ENCODE results near the gene OR4M1.
"Not testable (repeated sequence)": the region's sequence is repeated elsewhere in the genome, so short reads cannot be mapped to it uniquely, and the experiment has no call there.

OR4M1 gene

DNA sequence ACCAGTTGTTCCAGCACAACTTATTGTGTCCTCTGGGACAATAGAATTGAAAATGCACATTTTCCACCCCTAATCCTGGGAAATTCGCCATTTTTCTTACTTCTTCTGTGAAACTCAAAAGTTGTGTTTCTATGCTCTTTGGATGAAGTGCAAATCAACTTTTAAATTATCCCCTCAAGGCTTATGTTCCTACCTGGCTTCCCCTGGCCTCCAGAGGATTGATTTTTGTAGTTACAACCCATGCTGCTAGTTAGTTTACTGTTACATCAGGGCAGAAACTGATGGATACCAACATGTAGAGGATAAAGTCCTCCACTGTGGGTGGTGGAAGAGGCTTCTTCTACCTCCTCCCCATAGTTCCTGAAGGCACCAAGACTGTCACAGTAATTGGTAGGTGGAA lies at the start of gene OR4M1:
TSS of gene OR4M1 (plus strand) at position 301 of the 400 bp plus-strand sequence. CDS start 6,819 bp downstream, outside the sequence.
- H3K27ac ChIP-seq (ENCODE audit: low read depth, low read length); H3K36me3 ChIP-seq (ENCODE audit: control insufficient read depth, insufficient read depth, low read length); H3K4me3 ChIP-seq (ENCODE audit: low read depth, low read length); H3K27me3 ChIP-seq (ENCODE audit: control insufficient read depth, insufficient read depth, low read length); H3K4me1 ChIP-seq (ENCODE audit: control insufficient read depth, insufficient read depth, low read length); H3K9ac ChIP-seq (ENCODE audit: low read length): not testable (repeated sequence)
- peaks cover 29% of the 10 kb centered on the region; the same call in 1 of the 2 replicates for H3K9me3 ChIP-seq (ENCODE audit: control insufficient read depth, insufficient read depth, low read depth, low read length)

DNA sequence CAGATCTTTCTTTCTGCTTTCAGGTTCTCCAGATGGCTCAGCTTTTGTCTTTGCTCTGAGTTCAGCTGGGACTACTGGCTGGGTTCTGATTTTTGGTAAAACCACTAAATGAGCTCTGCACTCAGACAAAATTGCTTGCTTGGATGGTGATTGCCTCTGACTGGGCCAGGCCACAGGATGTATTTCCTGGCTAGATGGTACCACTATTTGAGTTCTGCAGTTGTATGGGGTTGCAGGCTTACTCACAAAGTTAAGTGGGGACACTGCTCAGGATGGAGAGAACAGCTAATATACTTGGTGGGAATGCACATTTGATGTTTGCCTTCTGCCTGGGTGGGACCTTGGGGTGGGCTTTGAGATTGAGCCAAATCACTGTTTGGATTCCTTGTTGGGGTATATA lies 43.9 kb upstream of the OR4M1 start:
- H3K27ac ChIP-seq (ENCODE audit: low read depth, low read length), result no peak overlapping the region
- H3K36me3 ChIP-seq (ENCODE audit: control insufficient read depth, insufficient read depth, low read length), result no peaks in the 10 kb centered on the region
- H3K9me3 ChIP-seq (ENCODE audit: control insufficient read depth, insufficient read depth, low read depth, low read length), result peaks cover 32% of the 10 kb centered on the region; the same call in 1 of the 2 replicates
- no peaks in the 10 kb centered on the region for H3K4me1 ChIP-seq (ENCODE audit: control insufficient read depth, insufficient read depth, low read length)
- no peak overlapping the region for H3K9ac ChIP-seq (ENCODE audit: low read length)
- H3K27me3 ChIP-seq (ENCODE audit: control insufficient read depth, insufficient read depth, low read length), result no peaks in the 10 kb centered on the region
- no peak overlapping the region for H3K4me3 ChIP-seq (ENCODE audit: low read depth, low read length)

- Histone ChIP-seq H3K9me3 (ENCODE audit: control insufficient read depth, insufficient read depth, low read depth, low read length) (peaks cover 33% of the 10 kb centered on the region; the same call in 1 of the 2 replicates), H3K27ac (ENCODE audit: low read depth, low read length) (no peak overlapping the region), H3K4me1 (ENCODE audit: control insufficient read depth, insufficient read depth, low read length) (no peaks in the 10 kb centered on the region), H3K36me3 (ENCODE audit: control insufficient read depth, insufficient read depth, low read length) (no peaks in the 10 kb centered on the region), H3K4me3 (ENCODE audit: low read depth, low read length) (no peak overlapping the region), H3K9ac (ENCODE audit: low read length) (no peak overlapping the region), H3K27me3 (ENCODE audit: control insufficient read depth, insufficient read depth, low read length) (no peaks in the 10 kb centered on the region)
Observed at GRCh38 chr14:19729763-19730162, 43.5 kb upstream of the OR4M1 start.

DNA sequence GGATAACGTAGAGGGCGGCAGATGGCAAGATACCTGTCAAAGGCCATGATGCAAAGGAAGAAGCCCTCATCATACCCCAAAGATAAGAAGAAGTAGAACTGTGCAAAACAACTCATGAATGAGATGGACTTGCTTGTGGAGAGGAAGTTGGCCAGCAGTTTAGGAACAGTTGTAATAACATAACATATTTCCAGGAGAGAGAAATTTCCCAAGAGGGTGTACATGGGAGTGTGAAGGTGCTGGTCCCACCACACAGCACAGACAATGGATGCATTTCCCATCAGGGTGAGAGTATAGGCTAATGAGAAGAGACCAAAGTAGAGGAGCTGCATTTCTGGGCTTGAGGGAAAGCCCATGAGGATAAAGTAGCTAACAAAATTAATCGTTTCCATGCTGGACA lies 39.4 kb upstream of the OR4M1 start:
- not testable (repeated sequence) for H3K36me3 ChIP-seq (ENCODE audit: control insufficient read depth, insufficient read depth, low read length); H3K27ac ChIP-seq (ENCODE audit: low read depth, low read length); H3K27me3 ChIP-seq (ENCODE audit: control insufficient read depth, insufficient read depth, low read length); H3K4me1 ChIP-seq (ENCODE audit: control insufficient read depth, insufficient read depth, low read length); H3K4me3 ChIP-seq (ENCODE audit: low read depth, low read length); H3K9ac ChIP-seq (ENCODE audit: low read length)
- H3K9me3 ChIP-seq (ENCODE audit: control insufficient read depth, insufficient read depth, low read depth, low read length), result peaks cover 28% of the 10 kb centered on the region; the same call in 1 of the 2 replicates

DNA sequence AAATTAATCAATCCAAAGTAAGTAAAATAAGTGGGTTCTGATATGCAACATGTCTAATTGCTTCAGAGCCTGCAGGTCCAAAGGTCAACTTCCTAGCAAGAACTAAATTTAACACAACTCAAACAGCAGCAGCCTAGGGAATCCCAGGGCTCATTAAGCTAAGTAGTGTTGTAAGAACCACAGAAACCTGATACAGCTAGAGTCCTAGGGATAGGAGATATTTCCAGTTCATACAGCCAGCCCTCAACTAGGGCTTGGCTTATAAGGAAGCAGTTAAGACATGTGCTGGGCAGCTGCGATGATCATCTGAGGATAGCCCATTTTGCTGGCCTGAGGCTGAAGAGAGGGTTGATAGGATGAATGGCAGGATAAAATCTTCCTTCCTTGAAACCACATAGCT lies 30.0 kb upstream of the OR4M1 start, which contains the start of gene OR4Q3:
TSS of gene OR4Q3 (plus strand) at position 316 of the 400 bp plus-strand sequence.
- H3K27ac ChIP-seq (ENCODE audit: low read depth, low read length), result no peak within 1 kb of the TSS
- no peaks in the 10 kb centered on the region for H3K36me3 ChIP-seq (ENCODE audit: control insufficient read depth, insufficient read depth, low read length)
- H3K9me3 ChIP-seq (ENCODE audit: control insufficient read depth, insufficient read depth, low read depth, low read length), result peaks cover 25% of the 10 kb centered on the region; the same call in 1 of the 2 replicates
- no peaks in the 10 kb centered on the region for H3K4me1 ChIP-seq (ENCODE audit: control insufficient read depth, insufficient read depth, low read length)
- H3K4me3 ChIP-seq (ENCODE audit: low read depth, low read length), result no peak within 1 kb of the TSS
- no peak within 1 kb of the TSS for H3K9ac ChIP-seq (ENCODE audit: low read length)
- H3K27me3 ChIP-seq (ENCODE audit: control insufficient read depth, insufficient read depth, low read length), result no peaks in the 10 kb centered on the region

DNA sequence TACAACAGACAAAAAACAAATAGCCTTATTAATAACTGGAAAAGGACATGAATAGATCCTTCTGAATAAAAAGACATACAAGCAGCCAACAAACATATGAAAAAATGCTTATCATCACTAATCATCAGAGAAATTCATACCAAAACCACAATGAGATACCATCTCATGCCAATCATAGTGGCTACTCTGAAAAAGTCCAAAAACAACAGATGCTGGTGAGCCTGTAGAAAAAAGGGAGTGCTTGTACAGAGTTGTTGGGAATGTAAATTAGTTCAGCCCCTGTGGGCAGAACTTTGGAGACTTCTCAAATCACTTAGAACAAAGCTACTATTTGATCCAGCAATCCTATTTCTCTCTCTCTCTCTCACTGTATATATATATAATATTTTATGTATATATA lies 21.0 kb upstream of the OR4M1 start:
- H3K27me3 ChIP-seq (ENCODE audit: control insufficient read depth, insufficient read depth, low read length); H3K4me3 ChIP-seq (ENCODE audit: low read depth, low read length): not testable (repeated sequence)

DNA sequence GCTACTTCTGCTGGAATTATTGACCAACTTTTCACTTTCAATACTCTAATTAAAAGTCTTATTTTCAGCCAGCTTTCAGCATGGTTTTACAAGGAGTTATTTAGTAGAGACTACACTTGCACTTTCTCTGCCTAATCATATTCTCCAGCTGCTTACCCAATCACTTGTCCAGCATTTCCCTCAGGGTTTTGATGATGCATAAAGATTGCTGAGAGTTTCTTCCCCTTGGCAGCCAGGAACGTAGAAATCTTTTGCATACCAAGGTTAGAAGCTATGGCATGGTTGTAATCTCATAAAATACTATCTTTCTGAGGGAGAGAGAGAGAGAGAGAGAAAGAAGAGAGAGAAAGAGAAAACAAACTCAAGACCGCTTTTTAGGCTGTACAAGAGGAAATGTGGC lies 19.1 kb upstream of the OR4M1 start:
- H3K9ac ChIP-seq (ENCODE audit: low read length), result no peak overlapping the region
- no peak overlapping the region for H3K27ac ChIP-seq (ENCODE audit: low read depth, low read length)
- H3K4me3 ChIP-seq (ENCODE audit: low read depth, low read length), result no peak overlapping the region
- peaks cover 18% of the 10 kb centered on the region; the same call in 1 of the 2 replicates for H3K9me3 ChIP-seq (ENCODE audit: control insufficient read depth, insufficient read depth, low read depth, low read length)
- H3K4me1 ChIP-seq (ENCODE audit: control insufficient read depth, insufficient read depth, low read length), result no peaks in the 10 kb centered on the region
- H3K36me3 ChIP-seq (ENCODE audit: control insufficient read depth, insufficient read depth, low read length), result no peaks in the 10 kb centered on the region
- no peaks in the 10 kb centered on the region for H3K27me3 ChIP-seq (ENCODE audit: control insufficient read depth, insufficient read depth, low read length)

More for the DNA sequence above, 21.0 kb upstream of the OR4M1 start:
- not testable (repeated sequence) for H3K4me1 ChIP-seq (ENCODE audit: control insufficient read depth, insufficient read depth, low read length); H3K9ac ChIP-seq (ENCODE audit: low read length); H3K27ac ChIP-seq (ENCODE audit: low read depth, low read length); H3K36me3 ChIP-seq (ENCODE audit: control insufficient read depth, insufficient read depth, low read length)
- peaks cover 31% of the 10 kb centered on the region; the same call in 1 of the 2 replicates for H3K9me3 ChIP-seq (ENCODE audit: control insufficient read depth, insufficient read depth, low read depth, low read length)

GRCh38 chr14:19771491-19771890 lies 1.8 kb upstream of the OR4M1 start:
- not testable (repeated sequence) for H3K27ac ChIP-seq (ENCODE audit: low read depth, low read length); H3K9ac ChIP-seq (ENCODE audit: low read length); H3K4me1 ChIP-seq (ENCODE audit: control insufficient read depth, insufficient read depth, low read length); H3K4me3 ChIP-seq (ENCODE audit: low read depth, low read length); H3K36me3 ChIP-seq (ENCODE audit: control insufficient read depth, insufficient read depth, low read length); H3K27me3 ChIP-seq (ENCODE audit: control insufficient read depth, insufficient read depth, low read length)
- peaks cover 25% of the 10 kb centered on the region; the same call in 1 of the 2 replicates for H3K9me3 ChIP-seq (ENCODE audit: control insufficient read depth, insufficient read depth, low read depth, low read length)

DNA sequence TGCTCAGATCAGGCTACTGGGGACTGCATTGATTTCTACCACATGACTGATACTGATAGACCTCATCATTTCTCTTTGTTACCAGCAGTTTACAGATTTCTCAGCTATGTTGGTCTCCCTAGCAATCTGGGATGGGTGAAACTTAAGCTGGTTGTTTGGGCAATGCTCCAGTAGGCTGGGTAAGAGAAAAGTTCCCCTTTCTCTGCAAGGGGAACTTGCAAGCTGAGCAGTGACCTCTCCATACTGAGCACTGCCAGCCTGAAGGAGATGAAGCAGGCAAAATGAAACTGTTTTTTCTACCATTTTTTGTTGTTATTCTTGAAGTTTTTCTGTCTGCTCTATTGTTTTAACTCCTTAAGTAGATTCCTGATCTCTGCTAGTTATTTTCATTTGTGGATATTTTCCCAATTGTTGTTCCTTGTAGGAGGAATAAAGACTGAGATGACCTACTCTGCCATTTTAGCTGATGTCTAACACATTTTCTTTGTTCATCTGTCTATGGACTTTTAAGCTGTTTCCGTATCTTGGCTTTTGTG lies 1.3 kb upstream of the OR4M1 start:
- H3K9ac ChIP-seq (ENCODE audit: low read length), result no peak overlapping the region
- H3K4me3 ChIP-seq (ENCODE audit: low read depth, low read length), result no peak overlapping the region
- H3K9me3 ChIP-seq (ENCODE audit: control insufficient read depth, insufficient read depth, low read depth, low read length), result peaks cover 25% of the 10 kb centered on the region; the same call in 1 of the 2 replicates
- no peak overlapping the region for H3K27ac ChIP-seq (ENCODE audit: low read depth, low read length)
- H3K4me1 ChIP-seq (ENCODE audit: control insufficient read depth, insufficient read depth, low read length), result no peaks in the 10 kb centered on the region
- H3K27me3 ChIP-seq (ENCODE audit: control insufficient read depth, insufficient read depth, low read length), result no peaks in the 10 kb centered on the region; the same call in 1 of the 2 replicates
- H3K36me3 ChIP-seq (ENCODE audit: control insufficient read depth, insufficient read depth, low read length), result no peaks in the 10 kb centered on the region

GRCh38 chr14:19772454-19772853 lies 850 bp upstream of the OR4M1 start:
- H3K9me3 ChIP-seq (ENCODE audit: control insufficient read depth, insufficient read depth, low read depth, low read length), result peaks cover 25% of the 10 kb centered on the region; the same call in 1 of the 2 replicates
- not testable (repeated sequence) for H3K4me1 ChIP-seq (ENCODE audit: control insufficient read depth, insufficient read depth, low read length); H3K9ac ChIP-seq (ENCODE audit: low read length); H3K27ac ChIP-seq (ENCODE audit: low read depth, low read length); H3K27me3 ChIP-seq (ENCODE audit: control insufficient read depth, insufficient read depth, low read length); H3K36me3 ChIP-seq (ENCODE audit: control insufficient read depth, insufficient read depth, low read length); H3K4me3 ChIP-seq (ENCODE audit: low read depth, low read length)

- peaks cover 33% of the 10 kb centered on the region; the same call in 1 of the 2 replicates for H3K9me3 ChIP-seq (ENCODE audit: control insufficient read depth, insufficient read depth, low read depth, low read length)
- no peak overlapping the region for H3K4me3 ChIP-seq (ENCODE audit: low read depth, low read length)
- H3K4me1 ChIP-seq (ENCODE audit: control insufficient read depth, insufficient read depth, low read length), result no peaks in the 10 kb centered on the region
- H3K27me3 ChIP-seq (ENCODE audit: control insufficient read depth, insufficient read depth, low read length), result no peaks in the 10 kb centered on the region; the same call in 1 of the 2 replicates
- H3K27ac ChIP-seq (ENCODE audit: low read depth, low read length), result no peak overlapping the region
- H3K9ac ChIP-seq (ENCODE audit: low read length), result no peak overlapping the region
- H3K36me3 ChIP-seq (ENCODE audit: control insufficient read depth, insufficient read depth, low read length), result no peaks in the 10 kb centered on the region
Observed at GRCh38 chr14:19775587-19775986, 2.3 kb downstream of the OR4M1 start.
